ENCODE results near the gene USP20. TPM values are rescaled to one million over a fixed set of nuclear protein-coding genes. Genes with fewer than 3 reads are reported as not detected.

Gene USP20
- total and polyA plus RNA-seq, 10 of the 15 experiments (the other 5 are each of a cell fraction or from before 2014, with no cell fraction given): 0.66 to 23.3 (median 11.0) TPM

DNA sequence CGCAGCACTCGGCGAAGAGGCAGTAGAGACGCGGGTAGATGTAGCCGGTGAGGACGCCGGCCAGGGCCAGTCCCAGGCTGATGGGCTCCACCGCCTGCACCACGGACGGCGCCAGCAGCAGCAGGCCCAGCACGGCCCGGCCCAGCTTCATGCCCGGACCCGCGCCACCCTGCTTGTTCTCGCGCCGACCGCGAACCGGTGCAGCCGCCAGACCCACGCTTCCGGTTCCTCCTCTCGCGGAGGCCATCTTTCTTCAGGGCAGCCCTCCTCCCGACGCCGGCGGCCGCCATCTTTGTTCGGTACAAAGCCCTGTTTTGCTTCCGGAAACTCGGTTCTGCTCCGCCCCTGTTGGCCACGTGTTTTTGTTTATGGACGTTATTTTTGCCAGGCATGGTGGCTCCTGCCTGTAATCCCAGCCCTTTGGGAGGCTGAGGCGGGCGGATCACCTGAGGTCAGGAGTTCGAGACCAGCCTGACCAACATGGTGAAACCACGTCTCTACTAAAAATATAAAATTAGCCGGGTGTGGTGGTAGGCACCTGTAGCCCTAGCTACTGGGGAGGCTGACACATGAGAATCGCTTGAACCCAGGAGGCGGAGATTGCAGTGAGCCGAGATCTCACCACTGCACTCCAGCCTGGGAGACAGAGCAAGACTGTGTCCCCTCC lies 11.2 kb upstream of the USP20 start, which contains the start of gene TOR1A (continued):
- TF ChIP-seq, protein P1, sequence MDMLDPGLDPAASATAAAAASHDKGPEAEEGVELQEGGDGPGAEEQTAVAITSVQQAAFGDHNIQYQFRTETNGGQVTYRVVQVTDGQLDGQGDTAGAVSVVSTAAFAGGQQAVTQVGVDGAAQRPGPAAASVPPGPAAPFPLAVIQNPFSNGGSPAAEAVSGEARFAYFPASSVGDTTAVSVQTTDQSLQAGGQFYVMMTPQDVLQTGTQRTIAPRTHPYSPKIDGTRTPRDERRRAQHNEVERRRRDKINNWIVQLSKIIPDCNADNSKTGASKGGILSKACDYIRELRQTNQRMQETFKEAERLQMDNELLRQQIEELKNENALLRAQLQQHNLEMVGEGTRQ (IDR thresholded peaks at IDR 0.05; ENCODE audit: borderline replicate concordance, low read depth, low read length): peak; percentile 46
- no peak for TF ChIP-seq TCF7 (IDR thresholded peaks at IDR 0.05; ENCODE audit: borderline replicate concordance)
- TF ChIP-seq CHD4 (IDR thresholded peaks at IDR 0.05): no peak
- TF ChIP-seq POU2F2 (IDR thresholded peaks at IDR 0.05; ENCODE audit: borderline replicate concordance, low read depth, low read length): peak; percentile 74; the same call in 2 of the 3 replicates
- TF ChIP-seq NFXL1 (IDR thresholded peaks at IDR 0.05; ENCODE audit: borderline replicate concordance): no peak
- peak; percentile 88; the same call in 1 of the 2 replicates for TF ChIP-seq TARDBP (IDR thresholded peaks at IDR 0.05; ENCODE audit: borderline replicate concordance)
- TF ChIP-seq, protein P2, sequence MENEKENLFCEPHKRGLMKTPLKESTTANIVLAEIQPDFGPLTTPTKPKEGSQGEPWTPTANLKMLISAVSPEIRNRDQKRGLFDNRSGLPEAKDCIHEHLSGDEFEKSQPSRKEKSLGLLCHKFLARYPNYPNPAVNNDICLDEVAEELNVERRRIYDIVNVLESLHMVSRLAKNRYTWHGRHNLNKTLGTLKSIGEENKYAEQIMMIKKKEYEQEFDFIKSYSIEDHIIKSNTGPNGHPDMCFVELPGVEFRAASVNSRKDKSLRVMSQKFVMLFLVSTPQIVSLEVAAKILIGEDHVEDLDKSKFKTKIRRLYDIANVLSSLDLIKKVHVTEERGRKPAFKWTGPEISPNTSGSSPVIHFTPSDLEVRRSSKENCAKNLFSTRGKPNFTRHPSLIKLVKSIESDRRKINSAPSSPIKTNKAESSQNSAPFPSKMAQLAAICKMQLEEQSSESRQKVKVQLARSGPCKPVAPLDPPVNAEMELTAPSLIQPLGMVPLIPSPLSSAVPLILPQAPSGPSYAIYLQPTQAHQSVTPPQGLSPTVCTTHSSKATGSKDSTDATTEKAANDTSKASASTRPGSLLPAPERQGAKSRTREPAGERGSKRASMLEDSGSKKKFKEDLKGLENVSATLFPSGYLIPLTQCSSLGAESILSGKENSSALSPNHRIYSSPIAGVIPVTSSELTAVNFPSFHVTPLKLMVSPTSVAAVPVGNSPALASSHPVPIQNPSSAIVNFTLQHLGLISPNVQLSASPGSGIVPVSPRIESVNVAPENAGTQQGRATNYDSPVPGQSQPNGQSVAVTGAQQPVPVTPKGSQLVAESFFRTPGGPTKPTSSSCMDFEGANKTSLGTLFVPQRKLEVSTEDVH (IDR thresholded peaks at IDR 0.05; ENCODE audit: low read depth, partially characterized antibody): peak; percentile 46
- TF ChIP-seq, protein P3, sequence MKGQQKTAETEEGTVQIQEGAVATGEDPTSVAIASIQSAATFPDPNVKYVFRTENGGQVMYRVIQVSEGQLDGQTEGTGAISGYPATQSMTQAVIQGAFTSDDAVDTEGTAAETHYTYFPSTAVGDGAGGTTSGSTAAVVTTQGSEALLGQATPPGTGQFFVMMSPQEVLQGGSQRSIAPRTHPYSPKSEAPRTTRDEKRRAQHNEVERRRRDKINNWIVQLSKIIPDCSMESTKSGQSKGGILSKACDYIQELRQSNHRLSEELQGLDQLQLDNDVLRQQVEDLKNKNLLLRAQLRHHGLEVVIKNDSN (IDR thresholded peaks at IDR 0.05; ENCODE audit: borderline replicate concordance, extremely low read length, insufficient read depth, low read depth, low read length): peak; percentile 56
- TF ChIP-seq BCL11A (IDR thresholded peaks at IDR 0.05; ENCODE audit: low read depth, low read length): no peak
- no peak for TF ChIP-seq SMAD1 (IDR thresholded peaks at IDR 0.05; ENCODE audit: low read depth, partially characterized antibody)
- TF ChIP-seq PAX8 (IDR thresholded peaks at IDR 0.05): no peak
- no peak for TF ChIP-seq FOXM1 (IDR thresholded peaks at IDR 0.05; ENCODE audit: low read depth, low read length)
- peak; percentile 72; the same call in 1 of the 2 replicates for TF ChIP-seq RB1 (IDR thresholded peaks at IDR 0.05; ENCODE audit: borderline replicate concordance)
- no peak for TF ChIP-seq MEF2A (IDR thresholded peaks at IDR 0.05; ENCODE audit: insufficient read depth, low read depth, low read length)
- TF ChIP-seq, protein P4, sequence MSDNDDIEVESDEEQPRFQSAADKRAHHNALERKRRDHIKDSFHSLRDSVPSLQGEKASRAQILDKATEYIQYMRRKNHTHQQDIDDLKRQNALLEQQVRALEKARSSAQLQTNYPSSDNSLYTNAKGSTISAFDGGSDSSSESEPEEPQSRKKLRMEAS (IDR thresholded peaks at IDR 0.05; ENCODE audit: low read depth, low read length): peak; percentile 65; the same call in 1 of the 2 replicates
- TF ChIP-seq, protein P5, sequence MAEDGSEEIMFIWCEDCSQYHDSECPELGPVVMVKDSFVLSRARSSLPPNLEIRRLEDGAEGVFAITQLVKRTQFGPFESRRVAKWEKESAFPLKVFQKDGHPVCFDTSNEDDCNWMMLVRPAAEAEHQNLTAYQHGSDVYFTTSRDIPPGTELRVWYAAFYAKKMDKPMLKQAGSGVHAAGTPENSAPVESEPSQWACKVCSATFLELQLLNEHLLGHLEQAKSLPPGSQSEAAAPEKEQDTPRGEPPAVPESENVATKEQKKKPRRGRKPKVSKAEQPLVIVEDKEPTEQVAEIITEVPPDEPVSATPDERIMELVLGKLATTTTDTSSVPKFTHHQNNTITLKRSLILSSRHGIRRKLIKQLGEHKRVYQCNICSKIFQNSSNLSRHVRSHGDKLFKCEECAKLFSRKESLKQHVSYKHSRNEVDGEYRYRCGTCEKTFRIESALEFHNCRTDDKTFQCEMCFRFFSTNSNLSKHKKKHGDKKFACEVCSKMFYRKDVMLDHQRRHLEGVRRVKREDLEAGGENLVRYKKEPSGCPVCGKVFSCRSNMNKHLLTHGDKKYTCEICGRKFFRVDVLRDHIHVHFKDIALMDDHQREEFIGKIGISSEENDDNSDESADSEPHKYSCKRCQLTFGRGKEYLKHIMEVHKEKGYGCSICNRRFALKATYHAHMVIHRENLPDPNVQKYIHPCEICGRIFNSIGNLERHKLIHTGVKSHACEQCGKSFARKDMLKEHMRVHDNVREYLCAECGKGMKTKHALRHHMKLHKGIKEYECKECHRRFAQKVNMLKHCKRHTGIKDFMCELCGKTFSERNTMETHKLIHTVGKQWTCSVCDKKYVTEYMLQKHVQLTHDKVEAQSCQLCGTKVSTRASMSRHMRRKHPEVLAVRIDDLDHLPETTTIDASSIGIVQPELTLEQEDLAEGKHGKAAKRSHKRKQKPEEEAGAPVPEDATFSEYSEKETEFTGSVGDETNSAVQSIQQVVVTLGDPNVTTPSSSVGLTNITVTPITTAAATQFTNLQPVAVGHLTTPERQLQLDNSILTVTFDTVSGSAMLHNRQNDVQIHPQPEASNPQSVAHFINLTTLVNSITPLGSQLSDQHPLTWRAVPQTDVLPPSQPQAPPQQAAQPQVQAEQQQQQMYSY (CRISPR knock-in tag; IDR thresholded peaks at IDR 0.05): no peak
